Fibroblast of lung (primary cell): ENCODE results near the gene SLC24A4.

Experiments used
- CTCF ChIP-seq, 2 donors: IDR thresholded peaks in 1 of 2; conservative IDR thresholded peaks in 1 of 2; 1 replicate in 1 of 2; 2 replicates in 1 of 2; pipeline ENCODE4 v1.5.1; 2011 to 2012; ENCODE audit warnings: low read length in 2 of 2, control low read depth in 1 of 2, inconsistent platforms in 1 of 2, low read depth in 1 of 2, mild to moderate bottlenecking in 1 of 2
- EZH2 ChIP-seq: IDR thresholded peaks from 2 replicates; pipeline ENCODE4 v1.5.1; 2012; ENCODE audit warnings: low read length, control low read depth, mild to moderate bottlenecking; ENCODE audit errors: missing control alignments

GRCh38 chr14:92397953-92398564, 75.1 kb downstream of the SLC24A4 start:
- TF ChIP-seq CTCF (conservative IDR thresholded peaks at IDR 0.05 in 1 of 2, IDR thresholded peaks at IDR 0.05 in 1 of 2; ENCODE audit: low read depth in 1 of 2, low read length in 2 of 2) (no peak), EZH2 (no peak)
